B cell (primary cell): ENCODE results near the gene CFAP210. TPM values are rescaled to one million over a fixed set of nuclear protein-coding genes. Genes with fewer than 3 reads are reported as not detected.

Experiments
- ATAC-seq: fragments of 200-7000 bp; cut with Tn5 transposase; one replicate; pipeline ENCODE4 v1.10.0; 2021; ENCODE audit warnings: low read depth, mild to moderate bottlenecking, moderate number of reproducible peaks, moderate library complexity
- CTCF ChIA-PET: fragments of 350-600 bp; sonication (Branson Sonifier 250); formaldehyde crosslinking; loops from one replicate; lab custom pipeline; 2021; ENCODE audit warnings: antibody characterized with exemption, inconsistent platforms; lab: Charles Lee
- POLR2A ChIA-PET: fragments of 350-600 bp; sonication (Branson Sonifier 250); formaldehyde crosslinking; loops from one replicate; lab custom pipeline; 2021; ENCODE audit warnings: antibody characterized with exemption; lab: Charles Lee
- DNase-seq: peaks from one replicate; pipeline ENCODE4 v3.0.0; 2013
- H2AFZ ChIP-seq: 2 replicates; pipeline ENCODE4 v1.6.1; 2012; ENCODE audit warnings: mild to moderate bottlenecking, low read depth, low read length; ENCODE audit not compliant: insufficient read depth, poor library complexity, severe bottlenecking
- H3K27ac ChIP-seq, 2 donors: 1 replicate in 1 of 2; 2 replicates in 1 of 2; pipeline ENCODE4 v1.5.1; 2012 to 2013; ENCODE audit warnings: low read length in 2 of 2, mild to moderate bottlenecking in 2 of 2, moderate library complexity in 1 of 2
- H3K27me3 ChIP-seq, 4 experiments: fragments of 200-600 bp in 1 of 4; sonication (generic) in 1 of 4; replicated peaks in 1 of 4; 1 replicate in 2 of 4; 2 replicates in 2 of 4; pipeline versions ENCODE4 v1.6.1 to v1.7.0; 2013 to 2016; ENCODE audit warnings: low read length in 3 of 4, mild to moderate bottlenecking in 2 of 4, mixed read lengths in 1 of 4, moderate library complexity in 1 of 4; ENCODE audit not compliant: insufficient read depth in 4 of 4, control insufficient read depth in 3 of 4; ENCODE audit errors: control extremely low read depth in 1 of 4
- H3K36me3 ChIP-seq, 2 experiments: replicated peaks in 1 of 2; 1 replicate in 1 of 2; 2 replicates in 1 of 2; pipeline versions ENCODE4 v1.6.1 to v1.7.1; 2013; ENCODE audit warnings: low read length in 1 of 2; ENCODE audit not compliant: insufficient read depth in 2 of 2, control insufficient read depth in 1 of 2; ENCODE audit errors: control extremely low read depth in 1 of 2, extremely low read depth in 1 of 2
- H3K4me1 ChIP-seq, 2 donors: fragments of 200-600 bp in 1 of 2; sonication (generic) in 1 of 2; 1 replicate in 1 of 2; 2 replicates in 1 of 2; pipeline versions ENCODE4 v1.5.1 to v1.6.1; 2013 to 2017; ENCODE audit warnings: low read length in 2 of 2; ENCODE audit not compliant: control insufficient read depth in 2 of 2, insufficient read depth in 2 of 2
- H3K4me2 ChIP-seq: replicated peaks from 2 replicates; pipeline ENCODE3; 2012; ENCODE audit warnings: mild to moderate bottlenecking, low read depth, low read length; ENCODE audit not compliant: poor library complexity, severe bottlenecking
- H3K4me3 ChIP-seq, 5 experiments: fragments of 200-600 bp in 1 of 5; sonication (generic) in 1 of 5; 1 replicate in 3 of 5; 2 replicates in 2 of 5; pipeline versions ENCODE4 v1.5.1 to v1.7.0; 2011 to 2016; ENCODE audit warnings: low read length in 4 of 5, mild to moderate bottlenecking in 4 of 5, low read depth in 2 of 5, control low read depth in 1 of 5, moderate library complexity in 1 of 5; ENCODE audit not compliant: insufficient read depth in 1 of 5; ENCODE audit errors: control extremely low read depth in 1 of 5, extremely low read depth in 1 of 5
- H3K79me2 ChIP-seq: fragments of 200-600 bp; sonication (generic); one replicate; pipeline ENCODE4 v1.6.0; 2016; ENCODE audit warnings: low read length; ENCODE audit not compliant: control insufficient read depth, insufficient read depth
- H3K9ac ChIP-seq: fragments of 200-600 bp; sonication (generic); 2 replicates; pipeline ENCODE4 v1.6.1; 2017; ENCODE audit warnings: mild to moderate bottlenecking, low read length, moderate library complexity
- H3K9me3 ChIP-seq, 3 donors: one replicate each; pipeline versions ENCODE4 v1.6.1 to v1.7.1; 2013; ENCODE audit warnings: low read length in 2 of 3; ENCODE audit not compliant: control insufficient read depth in 2 of 3, insufficient read depth in 1 of 3; ENCODE audit errors: control extremely low read depth in 1 of 3
- H4K20me1 ChIP-seq: 2 replicates; pipeline ENCODE4 v1.6.0; 2012; ENCODE audit warnings: mild to moderate bottlenecking, low read length; ENCODE audit not compliant: insufficient read depth, control insufficient read depth, poor library complexity, severe bottlenecking
- H3K27ac Mint-ChIP-seq: one replicate; pipeline ENCODE4 v1.8.0; 2021; ENCODE audit warnings: mixed read lengths
- H3K27me3 Mint-ChIP-seq: one replicate; pipeline ENCODE4 v1.8.0; 2021; ENCODE audit warnings: mixed read lengths
- H3K4me1 Mint-ChIP-seq: one replicate; pipeline ENCODE4 v1.8.0; 2021; ENCODE audit warnings: mixed read lengths
- H3K4me3 Mint-ChIP-seq: one replicate; pipeline ENCODE4 v1.8.0; 2021; ENCODE audit warnings: mixed read lengths
- H3K9me3 Mint-ChIP-seq: one replicate; pipeline ENCODE4 v1.8.0; 2022; ENCODE audit warnings: mixed read lengths; ENCODE audit not compliant: insufficient read depth
- EZH2 ChIP-seq: IDR thresholded peaks from 2 replicates; pipeline ENCODE4 v1.6.1; 2012; ENCODE audit warnings: borderline replicate concordance, low read depth, mild to moderate bottlenecking, moderate library complexity, low read length; ENCODE audit not compliant: insufficient read depth, poor library complexity, severe bottlenecking
- WGBS: methylation state at CpG from one replicate; pipeline ENCODE4 v1.1.5; 2013; ENCODE audit warnings: missing lambda C conversion rate; ENCODE audit not compliant: insufficient coverage; 5-methylcytosine and 5-hydroxymethylcytosine counted together
- intact Hi-C: fragments of 100-400 bp; cut with micrococcal nuclease; formaldehyde crosslinking; loops from one replicate; pipeline ENCODE4 v1.10.0; 2022
- polyA plus RNA-seq: library from polyadenylated mRNA; depleted of rRNA; stranded (reverse); fragments of >200 nt; gene quantifications from 2 replicates; pipeline ENCODE4 v1.2.3, GENCODE V29; 2012
- total RNA-seq, 2 donors: library from RNA; stranded (reverse); fragments of 120-200 nt in 1 of 2; gene quantifications; 1 replicate in 1 of 2; 2 replicates in 1 of 2; pipeline versions ENCODE4 v1.2.3 to v1.2.4, GENCODE V29; 2013 to 2022
- TF ChIP-seq, protein P1 (sequence below): fragments of 200-600 bp; IDR thresholded peaks from one replicate; pipeline ENCODE4 v1.8.0; 2022; ENCODE audit warnings: antibody characterized with exemption, mild to moderate bottlenecking

CFAP210 gene
- total and polyA plus RNA-seq, 2 donors (not counting 1 experiment from before 2014, with no cell fraction given), result not detected

DNA sequence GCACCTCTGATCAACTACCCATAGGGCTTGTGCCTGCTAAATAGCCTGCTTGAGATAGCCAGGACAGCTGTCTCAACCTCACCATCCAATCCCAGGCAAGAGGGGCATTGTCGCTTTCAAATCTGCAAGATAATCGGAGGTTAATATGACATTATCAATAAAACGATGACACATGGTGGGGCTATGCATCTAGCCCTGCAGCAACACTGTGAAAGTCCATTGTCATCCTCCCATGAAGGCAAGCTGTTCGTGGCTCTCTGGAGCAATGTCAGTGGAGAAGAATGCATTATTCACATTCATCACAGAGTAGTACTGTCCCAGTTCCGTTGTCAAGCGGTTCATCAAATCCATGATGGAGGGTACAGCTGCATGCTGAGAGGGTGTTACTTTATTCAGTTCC is 20.5 kb upstream of the CFAP210 start:
- 100% methylated on average over 3 of the region's 6 CpGs for WGBS
- no peaks in the 10 kb centered on the region for H3K27me3 Mint-ChIP-seq
- TF ChIP-seq, protein P1, sequence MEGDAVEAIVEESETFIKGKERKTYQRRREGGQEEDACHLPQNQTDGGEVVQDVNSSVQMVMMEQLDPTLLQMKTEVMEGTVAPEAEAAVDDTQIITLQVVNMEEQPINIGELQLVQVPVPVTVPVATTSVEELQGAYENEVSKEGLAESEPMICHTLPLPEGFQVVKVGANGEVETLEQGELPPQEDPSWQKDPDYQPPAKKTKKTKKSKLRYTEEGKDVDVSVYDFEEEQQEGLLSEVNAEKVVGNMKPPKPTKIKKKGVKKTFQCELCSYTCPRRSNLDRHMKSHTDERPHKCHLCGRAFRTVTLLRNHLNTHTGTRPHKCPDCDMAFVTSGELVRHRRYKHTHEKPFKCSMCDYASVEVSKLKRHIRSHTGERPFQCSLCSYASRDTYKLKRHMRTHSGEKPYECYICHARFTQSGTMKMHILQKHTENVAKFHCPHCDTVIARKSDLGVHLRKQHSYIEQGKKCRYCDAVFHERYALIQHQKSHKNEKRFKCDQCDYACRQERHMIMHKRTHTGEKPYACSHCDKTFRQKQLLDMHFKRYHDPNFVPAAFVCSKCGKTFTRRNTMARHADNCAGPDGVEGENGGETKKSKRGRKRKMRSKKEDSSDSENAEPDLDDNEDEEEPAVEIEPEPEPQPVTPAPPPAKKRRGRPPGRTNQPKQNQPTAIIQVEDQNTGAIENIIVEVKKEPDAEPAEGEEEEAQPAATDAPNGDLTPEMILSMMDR, result no peak
- Histone ChIP-seq H3K9ac (no peak overlapping the region), H3K9me3 (peaks cover 0 to 19% (median 9%) of the 10 kb centered on the region in 3 donors), H3K36me3 (no peaks in the 10 kb centered on the region), H4K20me1 (no peaks in the 10 kb centered on the region), H3K27ac (no peak overlapping the region), H3K27me3 (no peaks in the 10 kb centered on the region), H3K4me3 (no peak overlapping the region), H2AFZ (no peak overlapping the region), H3K79me2 (no peaks in the 10 kb centered on the region), H3K4me2 (no peak overlapping the region), H3K4me1 (no peaks in the 10 kb centered on the region)
- no peaks in the 10 kb centered on the region for H3K4me1 Mint-ChIP-seq
- POLR2A ChIA-PET, result no interaction called here
- CTCF ChIA-PET, result no interaction called here
- ATAC-seq, result no peak
- H3K4me3 Mint-ChIP-seq, result no peak overlapping the region
- intact Hi-C loops, result no loop called here
- DNase-seq, result no peak
- no peak overlapping the region for H3K27ac Mint-ChIP-seq
- peaks cover 7% of the 10 kb centered on the region for H3K9me3 Mint-ChIP-seq

DNA sequence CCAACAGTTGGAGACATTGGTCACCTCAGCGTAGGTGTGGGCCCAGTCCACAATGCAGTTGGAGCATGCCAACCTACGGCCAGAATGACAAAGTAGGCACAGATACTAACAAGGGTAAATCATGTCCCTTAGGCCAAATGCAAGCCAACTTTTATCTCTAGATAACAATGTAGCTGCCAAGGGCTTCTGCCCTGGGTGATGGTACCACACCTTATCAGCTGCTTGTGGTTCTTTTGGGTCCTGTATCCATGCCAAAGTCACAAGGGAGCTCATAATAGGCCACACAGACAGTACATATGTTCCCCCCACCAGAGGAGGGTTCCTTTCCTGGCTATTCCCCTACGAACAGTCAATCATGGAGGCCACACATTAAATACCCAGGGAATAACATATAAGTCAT is 19.1 kb upstream of the CFAP210 start:
- ChIA-PET POLR2A (no interaction called here), CTCF (no interaction called here)
- TF ChIP-seq EZH2, result no peak
- TF ChIP-seq, protein P1, result no peak
- Histone ChIP-seq H3K79me2 (no peaks in the 10 kb centered on the region), H3K9me3 (peaks cover 0 to 19% (median 9%) of the 10 kb centered on the region in 3 donors), H3K27ac (no peak overlapping the region), H3K27me3 (no peaks in the 10 kb centered on the region), H3K4me2 (no peak overlapping the region), H2AFZ (no peak overlapping the region), H3K36me3 (no peaks in the 10 kb centered on the region), H3K9ac (no peak overlapping the region), H3K4me3 (no peak overlapping the region), H4K20me1 (no peaks in the 10 kb centered on the region), H3K4me1 (no peaks in the 10 kb centered on the region)
- 100% methylated on average over 2 of the region's 3 CpGs for WGBS
- no peak for DNase-seq
- H3K9me3 Mint-ChIP-seq, result peaks cover 7% of the 10 kb centered on the region
- no peaks in the 10 kb centered on the region for H3K4me1 Mint-ChIP-seq
- no peaks in the 10 kb centered on the region for H3K27me3 Mint-ChIP-seq
- H3K27ac Mint-ChIP-seq, result no peak overlapping the region
- H3K4me3 Mint-ChIP-seq, result no peak overlapping the region
- intact Hi-C loops, result no loop called here
- ATAC-seq, result no peak
